Muscle of leg (tissue), 11 donors: ENCODE results near the gene KIF5C. TPM values are rescaled to one million over a fixed set of nuclear protein-coding genes. Genes with fewer than 3 reads are reported as not detected.
A peak's percentile ranks its signal among the peaks of the same experiment; 100 is the strongest.

Experiments
- DNase-seq: peaks from one replicate; pipeline ENCODE4 v3.0.0; 2013
- H3K27ac ChIP-seq: one replicate; pipeline ENCODE4 v1.5.1; 2013; ENCODE audit warnings: mild to moderate bottlenecking, low read length, control low read depth
- H3K27me3 ChIP-seq: one replicate; pipeline ENCODE4 v1.6.1; 2013; ENCODE audit warnings: low read length; ENCODE audit not compliant: control insufficient read depth, insufficient read depth
- H3K36me3 ChIP-seq: one replicate; pipeline ENCODE4 v1.6.1; 2013; ENCODE audit warnings: low read length; ENCODE audit not compliant: control insufficient read depth, insufficient read depth
- H3K4me1 ChIP-seq: one replicate; pipeline ENCODE4 v1.6.1; 2013; ENCODE audit warnings: low read length; ENCODE audit not compliant: control insufficient read depth, insufficient read depth
- H3K4me3 ChIP-seq: one replicate; pipeline ENCODE4 v1.5.1; 2013; ENCODE audit warnings: low read length, control low read depth
- H3K9me3 ChIP-seq: replicated peaks from 2 replicates; pipeline ENCODE4 v1.6.1; 2013; ENCODE audit warnings: low read depth, low read length; ENCODE audit not compliant: control insufficient read depth
- WGBS: methylation state at CpG from one replicate; pipeline ENCODE4 v1.1.5; 2013; ENCODE audit warnings: missing lambda C conversion rate; ENCODE audit not compliant: insufficient coverage; 5-methylcytosine and 5-hydroxymethylcytosine counted together
- polyA plus RNA-seq, 8 donors: library from polyadenylated mRNA; unstranded; fragments of 120-200 nt; gene quantifications; one replicate each; pipeline versions ENCODE4 v1.2.1 to v1.2.3, GENCODE V29; 2013; ENCODE audit warnings: inconsistent platforms in 1 of 8, low replicate concordance in 1 of 8; ENCODE audit not compliant: insufficient read length in 8 of 8, insufficient read depth in 1 of 8
- total RNA-seq: library from RNA; stranded (reverse); fragments of 120-200 nt; gene quantifications from one replicate; pipeline ENCODE4 v1.2.4, GENCODE V29; 2013

Gene KIF5C
- total and polyA plus RNA-seq, 9 donors = 0.66 to 2.0 (median 1.1) TPM

- WGBS = 82% methylated on average over 5 of the region's 5 CpGs
- Histone ChIP-seq H3K36me3 (no peaks in the 10 kb centered on the region), H3K4me1 (no peaks in the 10 kb centered on the region)
These were observed 80.8 kb downstream of the KIF5C start for GRCh38 chr2:148955798-148956197.

GRCh38 chr2:148957023-148957422, 82.0 kb downstream of the KIF5C start:
- no peaks in the 10 kb centered on the region for H3K36me3 ChIP-seq
- H3K9me3 ChIP-seq = no peaks in the 10 kb centered on the region
- H3K4me3 ChIP-seq = no peak overlapping the region
- no peaks in the 10 kb centered on the region for H3K27me3 ChIP-seq
- WGBS = 83% methylated on average over 1 of the region's 4 CpGs
- no peak overlapping the region for H3K27ac ChIP-seq
- DNase-seq = no peak
- no peaks in the 10 kb centered on the region for H3K4me1 ChIP-seq

More at GRCh38 chr2:148955798-148956197, 80.8 kb downstream of the KIF5C start:
- H3K27me3 ChIP-seq = no peaks in the 10 kb centered on the region
- H3K27ac ChIP-seq = no peak overlapping the region
- H3K4me3 ChIP-seq = no peak overlapping the region
- no peak for DNase-seq
- no peaks in the 10 kb centered on the region for H3K9me3 ChIP-seq

DNA sequence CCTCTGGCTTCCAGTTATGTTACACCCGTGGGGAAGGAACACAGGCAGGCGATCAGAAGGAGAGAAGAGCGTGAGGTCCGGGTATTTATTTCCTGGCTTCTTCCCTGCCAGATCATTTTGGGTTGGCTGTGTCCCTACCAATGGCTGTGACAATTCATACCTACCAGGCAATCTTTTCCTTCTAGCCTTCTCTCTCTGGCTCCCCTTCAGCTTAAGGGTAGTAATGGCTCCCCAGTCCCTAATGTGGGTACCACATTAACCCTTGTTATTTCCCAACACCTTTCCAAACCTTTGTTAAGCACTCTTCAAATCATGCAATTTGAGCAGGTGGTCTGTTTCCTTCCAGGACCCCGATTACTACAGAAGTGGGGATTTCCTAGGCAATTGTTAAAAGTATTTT, 84.7 kb downstream of the KIF5C start:
- Histone ChIP-seq H3K4me3 (no peak overlapping the region), H3K9me3 (no peaks in the 10 kb centered on the region), H3K36me3 (no peaks in the 10 kb centered on the region), H3K27ac (no peak overlapping the region), H3K4me1 (no peaks in the 10 kb centered on the region), H3K27me3 (no peaks in the 10 kb centered on the region)
- DNase-seq = no peak
- WGBS = no CpG with 5 or more reads among the region's 5 CpGs

GRCh38 chr2:148960483-148960882, 85.5 kb downstream of the KIF5C start:
- WGBS = no CpG with 5 or more reads among the region's 3 CpGs

GRCh38 chr2:148963461-148963860, 88.4 kb downstream of the KIF5C start:
- 49% methylated on average over 2 of the region's 3 CpGs for WGBS
- DNase-seq = no peak
- H3K36me3 ChIP-seq = no peaks in the 10 kb centered on the region
- H3K4me3 ChIP-seq = no peak overlapping the region
- H3K9me3 ChIP-seq = no peaks in the 10 kb centered on the region
- H3K4me1 ChIP-seq = no peaks in the 10 kb centered on the region
- no peaks in the 10 kb centered on the region for H3K27me3 ChIP-seq
- H3K27ac ChIP-seq = no peak overlapping the region

More at GRCh38 chr2:148960483-148960882, 85.5 kb downstream of the KIF5C start:
- Histone ChIP-seq H3K9me3 (no peaks in the 10 kb centered on the region), H3K36me3 (no peaks in the 10 kb centered on the region), H3K4me3 (no peak overlapping the region), H3K27me3 (no peaks in the 10 kb centered on the region), H3K4me1 (no peaks in the 10 kb centered on the region), H3K27ac (no peak overlapping the region)
- DNase-seq = no peak

- H3K27me3 ChIP-seq = no peaks in the 10 kb centered on the region
- no peak overlapping the region for H3K4me3 ChIP-seq
- WGBS = 33% methylated on average over 4 of the region's 12 CpGs
- peak; percentile 16 for DNase-seq
- H3K4me1 ChIP-seq = no peaks in the 10 kb centered on the region
- no peaks in the 10 kb centered on the region for H3K9me3 ChIP-seq
- H3K27ac ChIP-seq = no peak overlapping the region
- no peaks in the 10 kb centered on the region for H3K36me3 ChIP-seq
These were observed 90.8 kb downstream of the KIF5C start for GRCh38 chr2:148965623-148966437.

DNA sequence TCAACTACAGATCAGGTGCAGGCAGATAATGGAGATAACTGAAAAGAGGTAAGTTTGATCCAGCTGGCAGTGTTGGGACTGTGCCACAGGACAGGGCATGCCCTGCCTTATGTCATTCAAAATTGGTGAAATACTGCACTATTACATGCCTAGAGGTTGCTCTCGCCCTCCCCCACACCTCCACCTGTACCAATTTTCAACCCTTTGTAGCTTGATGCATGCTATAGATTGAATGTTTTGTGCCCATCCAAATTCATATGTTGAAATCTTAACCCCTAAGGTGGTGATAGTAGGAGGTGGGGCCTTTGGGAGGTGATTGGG, 91.4 kb downstream of the KIF5C start:
- H3K36me3 ChIP-seq = no peaks in the 10 kb centered on the region
- H3K27me3 ChIP-seq = no peaks in the 10 kb centered on the region
- WGBS = no CpG with 5 or more reads among the region's 1 CpG
- H3K9me3 ChIP-seq = no peaks in the 10 kb centered on the region
- no peak overlapping the region for H3K27ac ChIP-seq
- no peaks in the 10 kb centered on the region for H3K4me1 ChIP-seq
- DNase-seq = no peak
- H3K4me3 ChIP-seq = no peak overlapping the region

GRCh38 chr2:148967056-148967455, 92.0 kb downstream of the KIF5C start:
- Histone ChIP-seq H3K36me3 (no peaks in the 10 kb centered on the region), H3K9me3 (no peaks in the 10 kb centered on the region), H3K27me3 (no peaks in the 10 kb centered on the region), H3K27ac (no peak overlapping the region), H3K4me3 (no peak overlapping the region), H3K4me1 (no peaks in the 10 kb centered on the region)
- DNase-seq = no peak
- 51% methylated on average over 7 of the region's 7 CpGs for WGBS

DNA sequence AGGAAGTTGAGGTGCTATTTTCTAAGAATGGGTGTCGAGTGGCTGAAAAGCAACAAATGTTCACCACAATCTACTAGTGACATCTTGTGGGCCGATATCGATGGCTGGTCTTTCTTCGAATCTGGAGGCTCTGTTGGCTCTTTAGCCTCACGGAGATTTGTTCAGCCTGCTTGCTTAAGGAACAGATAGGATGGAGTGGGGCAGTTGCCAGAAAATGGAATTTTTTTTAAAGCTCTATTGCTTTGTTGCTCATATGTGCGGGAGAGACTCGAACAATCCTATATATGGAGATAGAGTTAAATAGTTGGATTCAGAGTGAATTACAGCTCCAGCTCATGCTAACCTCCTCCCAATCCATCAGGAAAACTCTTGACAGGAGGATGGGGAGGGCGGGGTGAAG, 92.6 kb downstream of the KIF5C start:
- no peak overlapping the region for H3K27ac ChIP-seq
- DNase-seq = peak; percentile 56
- H3K4me1 ChIP-seq = no peaks in the 10 kb centered on the region
- H3K4me3 ChIP-seq = no peak overlapping the region
- H3K36me3 ChIP-seq = no peaks in the 10 kb centered on the region
- WGBS = 49% methylated on average over 4 of the region's 8 CpGs
- H3K27me3 ChIP-seq = no peaks in the 10 kb centered on the region
- H3K9me3 ChIP-seq = no peaks in the 10 kb centered on the region

DNA sequence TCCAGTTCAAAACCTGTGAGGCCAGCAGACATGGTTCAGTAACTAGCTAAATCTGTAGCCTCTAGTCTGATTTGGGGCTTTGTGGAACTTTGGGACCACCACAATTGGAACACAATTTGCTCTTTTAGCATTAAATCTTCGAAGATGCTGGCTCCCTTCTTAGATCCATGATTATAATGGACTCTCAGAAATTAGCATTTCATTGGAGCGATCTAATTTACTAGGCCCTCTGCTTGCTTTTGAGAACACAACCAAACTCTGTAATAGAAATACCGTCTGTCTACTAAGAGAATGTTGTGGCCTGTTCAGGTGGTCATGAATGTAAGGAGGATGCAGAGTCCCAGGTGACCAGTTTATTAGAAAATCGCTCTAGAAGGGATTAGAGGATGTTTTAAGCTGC, 93.3 kb downstream of the KIF5C start:
- no peaks in the 10 kb centered on the region for H3K9me3 ChIP-seq
- no peak overlapping the region for H3K27ac ChIP-seq
- no peaks in the 10 kb centered on the region for H3K36me3 ChIP-seq
- no peaks in the 10 kb centered on the region for H3K4me1 ChIP-seq
- WGBS = no CpG with 5 or more reads among the region's 4 CpGs
- DNase-seq = no peak
- no peak overlapping the region for H3K4me3 ChIP-seq
- no peaks in the 10 kb centered on the region for H3K27me3 ChIP-seq
